Activated CD4-positive, CD25-positive, alpha-beta regulatory T cell treated with anti-CD3 and anti-CD28 coated beads, Interleukin-2, amount 50 U/mL, for 16 hours (primary cell): Measurements from ENCODE around the gene SIPA1L3.

ENCODE experiments used
- DNase-seq: peaks from one replicate; pipeline ENCODE4 v3.0.0-alpha.2; 2020; ENCODE audit warnings: low read depth, low spot score

SIPA1L3 gene

DNA sequence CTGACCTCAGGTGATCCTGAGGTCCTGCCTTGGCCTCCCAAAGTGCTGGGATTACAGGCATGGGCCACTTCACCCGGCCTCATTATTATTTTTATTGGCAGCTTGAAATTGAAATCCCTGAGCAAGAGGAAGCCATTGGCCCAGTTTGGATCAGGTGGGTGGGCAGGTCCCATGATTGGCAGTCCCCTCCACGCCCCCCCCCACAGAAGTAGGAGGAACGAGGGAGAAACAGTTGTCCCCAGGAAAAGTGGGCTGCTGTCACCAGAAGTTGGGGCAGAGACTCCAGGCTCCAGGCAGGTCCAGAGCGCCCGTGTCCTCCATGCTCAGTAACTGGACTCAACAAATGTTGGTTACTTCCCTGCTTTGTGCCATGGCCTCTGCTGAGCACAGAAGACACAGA is 70.4 kb downstream of the SIPA1L3 start:
- no peak for DNase-seq

DNA sequence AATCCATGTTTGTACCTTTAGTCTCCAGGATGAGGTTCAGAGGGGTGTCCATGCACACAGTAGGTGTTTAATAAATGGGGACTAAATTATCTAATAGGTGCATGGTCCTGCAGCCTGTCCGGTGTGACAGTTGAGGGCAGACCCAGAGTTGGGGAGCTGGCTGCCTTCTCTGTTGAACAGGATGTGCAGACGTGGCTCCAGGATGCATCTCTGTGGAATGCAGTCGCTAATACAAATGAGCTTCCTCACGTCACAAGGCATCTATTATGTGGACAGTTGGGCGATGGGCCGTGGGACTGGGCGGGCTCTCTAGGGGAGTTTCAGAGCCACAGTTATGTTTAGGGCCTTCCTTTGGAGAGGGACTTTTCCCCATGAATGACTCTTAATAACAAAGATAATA is 71.0 kb downstream of the SIPA1L3 start:
- no peak for DNase-seq

DNA sequence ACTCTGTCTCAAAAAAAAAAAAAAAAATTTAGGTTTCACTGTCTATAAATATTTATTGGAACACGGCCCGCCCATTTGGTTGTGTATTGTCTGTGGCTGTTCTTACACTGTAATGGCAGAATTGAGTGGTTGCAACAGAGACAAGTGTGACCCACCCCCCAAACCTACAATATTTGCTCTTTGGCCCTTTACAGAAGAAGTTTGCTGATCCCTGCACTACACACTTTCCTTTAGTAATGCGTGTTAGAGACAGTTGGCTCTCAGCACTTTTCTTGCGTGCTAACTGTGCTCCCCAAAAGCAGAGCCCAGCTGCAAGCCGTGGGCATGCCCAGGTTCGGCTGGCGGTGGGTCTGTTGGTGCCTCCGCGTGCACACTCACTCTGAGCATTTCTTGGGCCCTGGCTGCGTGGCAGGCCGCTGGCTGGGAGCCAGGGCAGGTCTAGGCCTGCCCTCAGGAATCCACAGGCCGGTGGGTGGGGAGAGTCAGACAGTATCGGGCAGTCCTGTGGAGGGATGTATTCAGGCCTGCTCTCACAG is 72.6 kb downstream of the SIPA1L3 start:
- no peak for DNase-seq

DNA sequence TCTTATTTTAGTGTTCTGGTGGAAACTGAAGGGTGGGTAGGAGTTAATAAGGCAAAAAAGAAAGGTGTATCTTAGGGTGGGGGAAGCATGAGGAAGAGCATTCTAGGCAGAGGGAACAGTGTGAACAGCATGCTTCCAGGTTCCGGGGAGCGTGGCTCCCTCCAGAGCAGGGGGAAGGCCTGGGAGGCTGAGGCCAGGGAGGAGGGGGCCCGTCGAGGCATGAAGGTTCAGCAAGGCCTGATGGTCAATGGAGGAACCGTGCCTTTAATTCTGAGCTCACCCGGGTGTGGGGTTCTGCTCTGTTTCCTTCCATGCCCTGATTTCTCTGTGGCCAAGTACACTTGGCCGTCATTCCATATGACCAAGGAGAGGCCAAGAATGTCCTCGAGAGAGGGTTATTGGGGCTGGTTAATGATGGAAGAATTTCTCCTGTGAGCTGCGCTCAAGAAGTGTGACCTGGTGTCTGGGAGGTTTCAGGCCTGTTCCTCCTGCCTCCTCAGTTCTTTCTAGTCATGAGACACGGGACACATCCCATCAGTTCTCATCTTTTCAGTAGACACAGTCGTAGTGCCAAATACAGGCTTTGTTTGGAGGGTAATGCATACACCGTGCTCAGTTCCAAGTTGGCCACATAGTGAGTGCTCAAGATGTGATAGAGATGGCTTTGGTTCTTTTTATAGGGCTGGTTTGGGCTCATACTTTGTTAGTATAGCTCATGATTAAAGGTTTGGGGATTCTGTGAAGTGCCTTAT is 73.6 kb downstream of the SIPA1L3 start:
- DNase-seq = no peak

DNA sequence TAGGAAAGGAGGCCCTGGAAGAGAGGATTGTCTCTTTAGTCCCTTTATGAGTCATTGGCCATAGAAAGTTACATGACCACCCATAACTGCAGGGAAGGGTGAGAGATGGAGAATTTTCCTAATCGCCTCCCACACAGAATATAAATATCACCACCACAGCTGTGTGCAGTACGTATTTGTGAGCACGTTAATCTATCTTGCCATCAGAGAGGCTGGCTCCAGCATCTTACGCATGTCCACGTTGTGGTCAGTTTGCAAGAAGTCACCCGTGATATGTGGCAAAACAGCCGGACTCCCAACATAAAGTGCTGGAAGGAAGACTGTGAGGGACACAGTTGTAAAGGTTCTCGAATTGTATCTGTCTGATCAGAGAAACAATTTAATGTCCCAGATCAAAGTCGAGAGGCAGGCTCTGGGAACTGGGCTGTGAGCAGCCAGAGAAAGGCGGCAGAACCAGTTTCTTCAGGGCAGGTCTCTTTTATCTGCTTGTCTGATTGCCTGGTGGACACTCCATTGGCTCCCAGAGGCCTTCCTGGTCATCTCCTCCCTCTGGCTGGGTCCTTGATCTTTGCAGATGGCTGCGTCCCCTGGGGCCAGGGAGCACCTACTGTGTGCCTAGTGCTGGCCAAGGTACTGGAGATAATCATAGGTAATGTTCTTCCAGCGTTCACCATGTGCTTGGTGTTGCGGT is 74.9 kb downstream of the SIPA1L3 start:
- DNase-seq = no peak

DNA sequence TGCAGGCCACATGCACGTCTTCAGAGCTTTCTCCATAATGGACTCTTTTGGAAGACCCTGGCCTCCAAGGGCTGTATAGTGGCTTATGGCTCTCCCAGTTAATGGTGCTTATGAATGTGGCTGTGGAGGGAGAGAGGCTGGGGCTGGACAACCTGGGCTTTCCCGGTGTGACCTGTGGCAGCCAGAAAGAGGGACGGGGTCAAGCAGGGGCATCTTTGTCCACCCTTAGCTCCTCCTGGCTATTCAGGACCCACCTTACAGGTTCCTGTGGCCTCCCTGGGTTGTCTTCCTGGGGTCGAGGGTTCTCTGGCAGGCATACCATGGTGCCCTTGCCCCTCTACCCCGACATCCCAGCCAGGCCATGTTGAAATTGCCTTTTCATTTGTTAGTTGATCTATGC is 75.6 kb downstream of the SIPA1L3 start:
- no peak for DNase-seq

DNA sequence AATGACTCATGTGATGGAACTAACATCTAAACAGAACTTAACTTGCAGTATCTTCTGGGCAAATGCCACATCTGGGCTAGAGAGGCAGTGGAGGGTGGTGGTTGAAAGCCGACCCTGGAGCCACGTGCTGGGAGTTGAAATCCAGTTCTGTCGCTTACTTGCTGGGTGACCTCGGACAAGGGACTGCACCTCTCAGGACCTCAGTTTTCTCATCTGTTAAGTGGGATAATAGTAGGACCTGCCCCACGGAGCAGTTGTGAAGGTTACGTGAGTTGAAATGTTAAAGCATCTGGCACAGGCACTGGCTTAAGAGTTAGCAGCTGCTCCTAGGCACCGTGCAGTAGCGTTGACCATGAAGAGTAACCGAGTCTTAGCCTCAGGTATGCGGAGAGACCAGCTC is 76.1 kb downstream of the SIPA1L3 start:
- no peak for DNase-seq

DNA sequence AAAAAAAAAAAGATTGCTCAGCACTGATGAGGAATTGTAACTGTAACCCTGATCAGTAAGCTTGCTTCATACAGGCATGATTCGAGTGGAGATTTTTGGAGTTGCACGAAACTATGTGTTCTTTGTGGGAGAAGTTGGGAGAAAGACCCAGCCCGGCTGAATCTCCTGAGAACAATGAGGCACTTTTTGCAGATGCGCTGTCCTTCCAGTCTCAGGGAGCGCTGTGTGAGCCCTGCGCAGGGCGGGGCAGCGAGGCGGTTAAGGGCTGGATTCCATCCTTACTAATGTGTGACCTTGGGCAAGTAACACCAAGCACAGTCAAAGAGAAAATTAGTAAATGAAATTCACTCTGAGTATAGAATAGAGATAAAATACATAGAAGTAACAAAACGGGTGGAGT is 76.9 kb downstream of the SIPA1L3 start:
- no peak for DNase-seq

DNA sequence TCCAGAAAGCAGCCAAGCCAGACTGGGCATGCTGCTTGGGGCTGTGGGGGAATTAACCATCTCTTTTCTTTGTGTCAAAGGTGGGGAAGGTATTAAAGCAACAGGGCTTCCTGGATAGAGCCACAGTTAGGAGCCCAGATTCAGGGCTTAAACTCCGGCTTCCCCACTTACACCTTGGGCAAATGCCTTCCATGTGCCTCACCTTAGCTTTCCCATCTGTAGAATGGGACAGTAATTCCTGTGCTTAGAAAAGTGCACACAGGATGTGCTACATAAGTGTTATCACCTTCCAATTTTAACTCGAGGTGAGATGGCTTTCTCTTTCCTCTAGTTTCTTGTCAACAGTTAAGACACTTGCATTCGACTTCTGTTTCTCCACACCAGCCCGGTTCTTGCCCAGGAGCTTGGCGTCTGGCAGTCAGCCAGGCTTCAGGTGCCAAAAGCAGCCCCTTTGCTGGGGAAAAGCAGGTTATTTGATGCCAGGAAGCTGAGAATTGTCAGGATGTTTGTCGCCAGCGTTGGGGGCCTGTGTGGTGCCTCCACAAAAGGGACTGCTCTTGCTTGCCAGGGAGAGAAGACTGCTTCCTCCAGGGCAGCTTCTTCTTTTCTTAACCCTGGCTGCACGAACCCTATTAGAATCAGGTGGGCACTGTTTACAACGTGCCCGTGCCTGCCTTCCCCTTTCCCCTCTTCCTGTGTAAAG is 79.2 kb downstream of the SIPA1L3 start:
- DNase-seq = no peak

DNA sequence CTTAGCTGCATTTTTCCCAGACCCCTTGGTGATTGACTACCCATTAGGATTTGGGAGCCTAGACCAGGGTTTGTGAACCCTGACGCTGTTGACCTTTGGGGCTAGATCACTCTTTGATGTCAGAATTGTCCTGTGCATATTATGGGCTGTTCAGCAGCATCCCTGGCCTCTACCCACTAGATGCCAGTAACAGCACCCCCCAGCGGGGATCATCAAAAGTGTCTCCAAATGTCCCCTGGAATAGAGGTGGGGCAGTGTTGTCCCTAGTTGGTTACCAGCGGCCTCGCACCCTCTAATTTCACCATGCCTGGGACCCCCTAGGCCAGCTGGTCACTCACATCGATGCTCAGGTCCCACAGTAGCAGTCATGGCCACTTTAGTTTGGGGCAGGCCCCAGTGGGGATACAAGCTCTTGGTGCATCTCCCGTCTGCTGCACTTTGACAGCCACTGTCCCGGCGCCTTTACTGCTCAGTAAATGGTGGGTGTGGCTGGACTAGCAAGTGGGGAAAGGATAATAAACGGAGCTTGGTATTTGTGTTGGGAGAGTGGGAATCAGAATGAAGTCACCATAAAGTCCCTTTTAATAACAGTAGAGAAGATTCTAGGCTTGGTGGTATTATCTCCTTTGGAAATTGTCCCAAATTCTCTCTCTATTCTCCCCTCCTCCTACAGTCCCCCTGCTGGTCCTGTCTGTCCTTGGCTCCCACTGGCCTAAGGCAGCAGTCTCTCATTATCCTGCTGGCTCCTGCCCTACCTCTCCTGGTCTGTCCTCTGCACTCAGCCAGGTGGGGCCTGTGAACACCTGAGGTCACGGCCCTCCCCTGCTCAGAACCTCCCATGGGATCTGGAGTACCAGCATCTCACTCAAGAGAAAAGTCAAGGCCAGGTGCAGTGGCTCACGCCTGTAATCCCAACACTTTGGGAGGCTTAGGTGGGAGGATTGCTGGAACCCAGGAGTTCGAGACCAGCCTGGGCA is 80.6 kb downstream of the SIPA1L3 start:
- no peak for DNase-seq

DNA sequence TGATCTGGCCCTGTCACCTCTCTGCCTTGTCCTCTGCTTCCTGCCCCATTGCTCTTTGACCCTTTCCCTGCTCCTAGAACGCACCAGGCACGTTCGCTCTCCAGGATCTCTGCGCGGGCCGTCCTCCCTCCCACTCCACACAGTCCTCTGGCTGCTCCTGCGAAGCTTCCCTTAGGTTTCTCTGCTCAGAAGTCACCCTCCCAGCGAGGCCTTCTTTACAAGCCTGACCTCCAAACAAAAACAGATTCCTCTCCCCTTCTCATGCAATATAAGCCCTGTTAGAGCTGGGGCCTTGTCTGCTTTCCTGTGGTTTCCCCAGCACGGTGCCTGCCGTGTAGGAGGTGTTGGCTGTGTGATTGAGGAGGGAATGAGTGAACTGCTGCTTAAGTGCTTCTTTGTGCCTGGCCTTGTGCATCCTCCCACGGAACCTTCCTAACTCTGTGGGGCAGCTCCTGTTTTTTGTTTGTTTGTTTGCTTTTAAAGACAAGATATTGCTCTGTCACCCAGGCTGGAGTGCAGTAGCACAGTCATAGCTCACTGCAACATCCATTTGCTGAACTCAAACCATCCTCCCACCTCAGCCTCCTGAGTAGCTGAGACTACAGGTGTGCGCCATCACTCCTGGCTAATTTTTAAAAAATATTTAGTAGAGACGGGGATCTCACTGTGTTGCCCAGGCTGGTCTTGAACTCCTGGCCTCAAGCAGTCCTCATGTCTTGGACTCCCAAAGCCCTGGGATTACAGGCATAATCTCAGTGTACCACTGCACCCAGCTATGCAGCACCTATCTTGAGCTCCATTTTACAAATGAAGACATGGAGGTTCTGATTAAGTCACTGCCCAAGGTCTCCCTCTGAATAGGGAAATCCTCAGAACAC is 82.0 kb downstream of the SIPA1L3 start:
- no peak for DNase-seq

DNA sequence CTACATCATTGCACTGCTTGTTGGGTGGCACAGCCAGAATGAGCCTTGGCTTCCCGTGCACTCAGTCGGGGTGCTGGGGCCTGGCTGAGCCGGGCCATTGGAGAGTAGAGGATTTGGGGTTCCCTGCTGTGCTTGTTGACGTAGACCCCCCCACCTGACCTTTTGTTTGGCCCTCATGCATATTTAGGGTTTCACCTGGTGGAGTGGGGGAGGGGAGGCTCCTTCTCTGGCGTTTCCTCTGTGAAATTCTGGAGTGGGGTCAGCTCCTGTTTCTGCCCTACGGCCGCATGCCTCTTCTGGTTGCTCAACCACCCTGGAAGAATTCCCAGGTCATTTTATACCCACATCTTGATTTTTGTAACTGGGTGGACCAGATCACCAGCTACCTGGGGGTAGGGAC is 82.8 kb downstream of the SIPA1L3 start:
- no peak for DNase-seq

DNA sequence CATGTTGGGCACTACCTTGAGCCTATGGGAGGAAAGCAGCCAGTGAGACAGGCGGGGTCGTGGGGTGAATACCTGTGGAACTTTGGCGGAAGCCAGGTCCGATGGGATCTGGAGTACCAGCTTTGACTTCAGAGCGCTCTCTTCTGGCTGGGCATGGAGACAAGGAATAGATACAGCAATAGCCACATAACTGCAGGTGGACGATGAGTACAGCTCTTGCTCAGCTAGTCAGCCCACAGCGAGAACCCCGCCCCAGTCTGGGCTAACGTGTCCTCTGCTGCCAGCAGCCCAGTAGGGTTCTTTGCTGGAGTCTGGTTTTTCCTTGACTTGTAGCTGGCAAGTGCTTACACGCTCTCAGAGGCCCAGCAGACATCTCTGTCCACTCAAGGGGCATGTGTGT is 83.4 kb downstream of the SIPA1L3 start:
- DNase-seq = no peak

DNA sequence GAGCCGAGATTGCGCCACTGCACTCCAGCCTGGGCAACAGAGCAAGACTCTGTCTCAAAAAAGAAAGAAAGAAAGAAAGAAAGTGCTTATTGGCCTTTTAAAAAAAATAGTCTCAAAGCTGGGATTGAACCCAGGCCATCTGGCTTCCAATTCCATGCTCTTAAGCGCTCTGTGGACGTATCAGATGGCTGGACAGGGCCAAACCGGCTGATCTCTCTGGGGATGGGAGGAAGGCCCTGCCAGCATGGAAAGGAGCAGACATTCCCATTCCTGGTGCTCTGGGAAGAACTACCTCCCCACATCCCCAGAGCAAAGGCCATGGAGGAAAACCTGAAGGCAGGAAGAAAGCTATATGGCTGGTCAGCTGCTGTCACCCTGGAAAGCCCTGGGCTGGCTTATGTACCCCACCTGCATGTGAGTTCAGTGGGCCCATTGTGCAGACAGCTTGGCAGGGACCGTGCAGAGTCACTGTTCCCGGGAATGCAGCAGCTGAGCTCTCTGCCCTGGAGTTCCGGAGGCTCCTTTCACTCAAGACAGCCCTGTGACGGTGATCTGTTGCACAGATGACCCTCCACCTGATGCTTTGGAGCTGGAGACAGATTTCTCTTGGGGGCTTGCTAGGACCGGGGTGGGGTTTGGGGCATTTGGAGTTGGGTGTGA is 84.3 kb downstream of the SIPA1L3 start:
- no peak for DNase-seq

DNA sequence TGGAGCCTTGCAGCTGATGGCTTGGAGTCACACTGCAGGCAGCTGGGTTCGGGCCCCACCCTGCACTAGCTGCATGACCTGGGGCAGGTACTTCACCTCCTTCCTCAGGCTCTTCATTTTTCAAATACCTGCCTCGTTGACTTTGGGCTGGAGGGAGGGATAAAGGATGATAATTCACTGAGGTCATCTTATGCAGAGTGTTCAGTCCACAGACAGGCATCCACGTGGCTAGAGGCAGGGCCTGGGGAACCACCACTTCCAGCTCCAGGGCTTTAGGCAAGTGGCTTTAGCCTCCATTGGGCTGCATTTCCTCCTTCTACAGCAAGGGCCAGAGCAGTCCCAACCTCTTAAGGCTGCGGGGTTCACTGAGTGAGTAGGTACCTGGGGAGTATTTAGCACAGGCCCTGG is 84.8 kb downstream of the SIPA1L3 start:
- DNase-seq = no peak

DNA sequence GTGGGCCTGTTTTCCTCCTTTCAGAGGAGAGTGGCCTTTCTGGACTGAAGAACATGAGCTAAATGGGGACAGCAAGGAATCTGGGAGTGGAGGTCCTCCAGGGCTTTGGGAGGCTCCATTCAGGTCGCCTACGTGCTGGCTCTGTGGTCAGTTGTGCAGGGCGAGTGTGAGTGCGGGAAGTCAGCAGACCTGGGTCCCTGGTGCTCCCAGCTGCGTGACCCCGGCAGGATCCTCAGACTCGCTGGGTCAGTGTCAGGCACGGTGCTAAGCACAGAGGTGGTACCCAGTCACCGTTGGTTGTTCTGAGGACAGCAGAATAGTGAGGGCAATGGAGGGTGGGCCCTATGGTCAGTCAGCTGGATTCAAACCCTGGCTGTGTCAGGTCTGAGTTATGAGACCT is 85.8 kb downstream of the SIPA1L3 start:
- DNase-seq = no peak

DNA sequence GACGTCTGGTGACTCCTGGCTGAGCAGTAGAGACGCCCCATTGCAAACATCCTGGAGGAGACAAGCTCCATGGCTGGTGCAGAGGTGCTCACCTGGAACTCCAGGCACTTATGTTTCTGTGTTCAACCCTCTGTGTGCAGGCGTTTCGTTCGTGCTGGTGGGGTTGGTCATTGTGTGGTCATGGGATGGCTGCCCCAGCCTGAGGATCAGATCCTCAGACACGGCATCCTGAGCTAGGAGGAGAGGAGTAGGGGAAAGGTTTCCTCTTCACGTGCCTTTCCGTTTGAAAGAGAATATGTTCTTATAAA is 87.8 kb downstream of the SIPA1L3 start:
- no peak for DNase-seq

DNA sequence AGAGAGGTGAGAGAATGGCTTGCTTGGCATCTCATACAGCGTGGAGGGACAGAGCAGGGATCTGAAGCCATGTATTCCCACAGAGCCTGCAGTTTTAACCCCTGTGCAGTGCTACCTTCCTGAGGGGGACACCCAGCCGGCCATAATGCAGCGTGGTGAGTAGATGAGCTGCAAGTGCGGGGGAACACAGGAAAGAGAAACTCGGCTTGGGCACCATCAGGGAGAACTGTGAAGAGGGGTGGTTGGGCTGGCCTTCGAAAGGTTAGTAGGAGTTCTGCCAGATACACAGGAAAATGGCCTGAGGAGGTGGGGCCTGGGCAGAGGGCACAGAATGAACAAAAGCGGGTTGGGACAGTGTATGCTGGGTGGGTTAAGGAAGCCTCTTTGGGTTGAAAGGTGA is 88.3 kb downstream of the SIPA1L3 start:
- no peak for DNase-seq

DNA sequence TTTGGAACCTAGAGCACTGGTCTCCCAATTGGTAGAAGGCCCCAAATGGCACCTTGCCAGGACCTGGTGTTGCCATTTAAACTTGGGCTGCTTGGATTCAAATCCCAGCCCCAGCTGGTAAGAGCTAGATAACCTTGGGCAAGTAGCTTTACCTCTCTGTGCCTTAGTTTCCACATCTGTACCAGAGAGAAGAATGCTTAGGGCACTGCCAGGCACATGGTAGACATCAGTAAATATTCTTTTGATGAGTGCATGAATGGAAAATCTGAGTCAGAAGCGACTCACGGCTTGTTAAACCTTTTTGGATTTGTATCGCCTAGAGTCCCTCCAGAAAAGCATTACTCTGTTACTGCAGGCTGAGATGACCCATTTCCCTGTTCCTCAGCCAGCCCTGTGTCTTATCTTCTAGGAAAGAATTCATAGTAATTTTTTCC is 90.9 kb downstream of the SIPA1L3 start:
- DNase-seq = no peak

DNA sequence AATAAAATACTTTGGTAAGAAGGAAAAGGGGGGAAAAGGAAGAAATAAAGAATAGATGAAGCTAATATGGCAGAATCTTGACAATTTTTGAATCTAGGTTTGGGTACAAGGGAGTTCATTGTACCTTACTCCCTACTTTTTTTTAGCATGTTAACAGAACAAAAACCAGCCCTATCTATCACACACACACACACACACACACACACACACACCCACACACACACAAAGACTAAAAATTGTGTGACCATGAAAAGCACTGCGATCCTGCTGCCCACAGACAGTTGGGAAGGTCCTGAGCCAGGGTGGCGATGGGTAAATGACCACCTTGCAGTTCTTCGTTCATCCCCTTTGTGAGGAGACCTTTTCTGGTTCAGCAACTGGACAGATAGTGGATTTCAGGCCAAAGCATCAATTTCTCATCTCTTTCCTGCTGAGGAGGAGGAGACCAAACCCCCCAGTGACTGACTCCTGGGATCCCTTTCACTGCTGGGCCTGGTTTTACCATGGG is 91.8 kb downstream of the SIPA1L3 start:
- no peak for DNase-seq
